ENCODE results near the gene MIPOL1.

DNA sequence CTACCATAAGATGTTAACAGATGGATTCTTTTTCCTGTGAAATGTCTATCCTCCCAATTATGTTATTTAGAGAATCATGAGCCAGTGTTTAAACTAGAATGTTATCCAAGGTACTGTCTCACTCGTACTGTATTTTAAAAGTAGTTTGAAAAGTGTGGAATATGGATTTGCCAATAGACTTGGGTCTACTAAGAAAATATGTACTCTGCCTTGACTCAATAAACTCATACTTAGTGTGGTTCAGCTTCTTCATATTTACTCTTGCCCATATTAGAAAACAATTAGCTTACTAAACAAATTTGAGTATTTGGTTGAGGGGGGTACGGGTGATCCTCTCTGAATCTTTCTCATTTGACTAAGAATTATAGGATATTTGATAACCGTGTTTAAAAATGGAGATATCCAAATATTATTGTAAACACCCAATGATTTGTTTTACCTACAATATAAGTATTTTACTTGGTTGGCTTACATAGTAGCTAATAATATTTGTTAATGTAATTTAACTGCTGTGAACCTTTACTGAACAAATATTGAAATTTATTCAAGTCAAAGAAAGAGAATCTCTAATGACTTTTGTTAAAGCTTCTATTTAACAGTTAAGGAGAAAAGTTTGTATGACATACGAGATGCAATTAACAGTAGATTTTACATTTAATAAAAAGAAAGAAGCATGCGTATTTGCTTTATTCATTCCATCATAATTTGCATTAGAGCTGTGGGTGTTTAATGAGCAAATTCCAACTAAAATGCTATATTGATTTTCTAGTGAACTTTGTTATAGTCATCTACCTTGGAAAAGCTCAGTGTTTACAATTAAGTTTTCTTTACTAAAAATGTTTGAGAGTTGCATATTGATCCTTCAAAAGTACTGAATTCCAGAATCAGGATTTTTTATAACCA lies 81.2 kb downstream of the MIPOL1 start:
- TF ChIP-seq, protein P1, sequence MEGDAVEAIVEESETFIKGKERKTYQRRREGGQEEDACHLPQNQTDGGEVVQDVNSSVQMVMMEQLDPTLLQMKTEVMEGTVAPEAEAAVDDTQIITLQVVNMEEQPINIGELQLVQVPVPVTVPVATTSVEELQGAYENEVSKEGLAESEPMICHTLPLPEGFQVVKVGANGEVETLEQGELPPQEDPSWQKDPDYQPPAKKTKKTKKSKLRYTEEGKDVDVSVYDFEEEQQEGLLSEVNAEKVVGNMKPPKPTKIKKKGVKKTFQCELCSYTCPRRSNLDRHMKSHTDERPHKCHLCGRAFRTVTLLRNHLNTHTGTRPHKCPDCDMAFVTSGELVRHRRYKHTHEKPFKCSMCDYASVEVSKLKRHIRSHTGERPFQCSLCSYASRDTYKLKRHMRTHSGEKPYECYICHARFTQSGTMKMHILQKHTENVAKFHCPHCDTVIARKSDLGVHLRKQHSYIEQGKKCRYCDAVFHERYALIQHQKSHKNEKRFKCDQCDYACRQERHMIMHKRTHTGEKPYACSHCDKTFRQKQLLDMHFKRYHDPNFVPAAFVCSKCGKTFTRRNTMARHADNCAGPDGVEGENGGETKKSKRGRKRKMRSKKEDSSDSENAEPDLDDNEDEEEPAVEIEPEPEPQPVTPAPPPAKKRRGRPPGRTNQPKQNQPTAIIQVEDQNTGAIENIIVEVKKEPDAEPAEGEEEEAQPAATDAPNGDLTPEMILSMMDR (IDR thresholded peaks at IDR 0.05), result no peak
- no peak for TF ChIP-seq POLR2A (IDR thresholded peaks at IDR 0.05)

Data from vagina (tissue), 2 donors.